Rectal smooth muscle tissue (tissue), 1 donor: ENCODE data around the gene TBC1D2.
"Not testable (repeated sequence)": the region's sequence is repeated elsewhere in the genome, so short reads cannot be mapped to it uniquely, and the experiment has no call there.

Experiments
- H3K27ac ChIP-seq: one replicate; pipeline ENCODE4 v1.7.0; 2013; ENCODE audit warnings: low read depth, low read length, inconsistent platforms
- H3K27me3 ChIP-seq: one replicate; pipeline ENCODE4 v1.7.0; 2013; ENCODE audit warnings: low read length; ENCODE audit not compliant: control insufficient read depth, insufficient read depth
- H3K36me3 ChIP-seq: one replicate; pipeline ENCODE4 v1.7.0; 2013; ENCODE audit warnings: low read length; ENCODE audit not compliant: control insufficient read depth, insufficient read depth
- H3K4me1 ChIP-seq: one replicate; pipeline ENCODE4 v1.7.0; 2013; ENCODE audit warnings: low read length; ENCODE audit not compliant: control insufficient read depth, insufficient read depth
- H3K4me3 ChIP-seq: one replicate; pipeline ENCODE4 v1.7.0; 2013; ENCODE audit warnings: low read length
- H3K9ac ChIP-seq: one replicate; pipeline ENCODE4 v1.7.0; 2013; ENCODE audit warnings: low read length

The TBC1D2 gene

GRCh38 chr9:98269652-98270051, 14.2 kb upstream of the TBC1D2 start:
- H3K4me3 ChIP-seq, H3K9ac ChIP-seq: not testable (repeated sequence)

GRCh38 chr9:98267556-98267955, 12.1 kb upstream of the TBC1D2 start:
- not testable (repeated sequence) for H3K9ac ChIP-seq, H3K27me3 ChIP-seq, H3K4me1 ChIP-seq, H3K36me3 ChIP-seq, H3K27ac ChIP-seq, H3K4me3 ChIP-seq

More at GRCh38 chr9:98269652-98270051, 14.2 kb upstream of the TBC1D2 start:
- H3K4me1 ChIP-seq, H3K27me3 ChIP-seq, H3K27ac ChIP-seq, H3K36me3 ChIP-seq: not testable (repeated sequence)

- H3K9ac ChIP-seq: no peak overlapping the region
- H3K27me3 ChIP-seq: no peaks in the 10 kb centered on the region
- no peak overlapping the region for H3K4me3 ChIP-seq
- H3K4me1 ChIP-seq: no peaks in the 10 kb centered on the region
- no peak overlapping the region for H3K27ac ChIP-seq
- no peaks in the 10 kb centered on the region for H3K36me3 ChIP-seq
Measured at GRCh38 chr9:98264516-98264915, 9.1 kb upstream of the TBC1D2 start.

GRCh38 chr9:98263482-98264357, 8.3 kb upstream of the TBC1D2 start:
- H3K4me3 ChIP-seq: no peak overlapping the region
- no peak overlapping the region for H3K9ac ChIP-seq
- H3K4me1 ChIP-seq: no peaks in the 10 kb centered on the region
- no peaks in the 10 kb centered on the region for H3K27me3 ChIP-seq
- no peak overlapping the region for H3K27ac ChIP-seq
- no peaks in the 10 kb centered on the region for H3K36me3 ChIP-seq

GRCh38 chr9:98263080-98263479, 7.6 kb upstream of the TBC1D2 start:
- no peaks in the 10 kb centered on the region for H3K4me1 ChIP-seq
- H3K9ac ChIP-seq: no peak overlapping the region
- H3K27ac ChIP-seq: no peak overlapping the region
- no peaks in the 10 kb centered on the region for H3K36me3 ChIP-seq
- H3K27me3 ChIP-seq: no peaks in the 10 kb centered on the region
- H3K4me3 ChIP-seq: no peak overlapping the region

- Histone ChIP-seq H3K9ac (no peak overlapping the region), H3K27ac (no peak overlapping the region), H3K36me3 (no peaks in the 10 kb centered on the region)
Measured at GRCh38 chr9:98262056-98262455, 6.6 kb upstream of the TBC1D2 start.

GRCh38 chr9:98260635-98261034, 5.2 kb upstream of the TBC1D2 start:
- Histone ChIP-seq H3K27ac (no peak overlapping the region), H3K36me3 (no peaks in the 10 kb centered on the region), H3K4me1 (no peaks in the 10 kb centered on the region), H3K27me3 (no peaks in the 10 kb centered on the region), H3K4me3 (no peak overlapping the region), H3K9ac (no peak overlapping the region)

More at GRCh38 chr9:98262056-98262455, 6.6 kb upstream of the TBC1D2 start:
- Histone ChIP-seq H3K4me3 (no peak overlapping the region), H3K4me1 (no peaks in the 10 kb centered on the region), H3K27me3 (no peaks in the 10 kb centered on the region)

- Histone ChIP-seq H3K4me1 (peaks cover under 1% of the 10 kb centered on the region), H3K27me3 (no peaks in the 10 kb centered on the region)
Measured at GRCh38 chr9:98259791-98260190, 4.3 kb upstream of the TBC1D2 start.

GRCh38 chr9:98256756-98257155, 1.3 kb upstream of the TBC1D2 start:
- Histone ChIP-seq H3K36me3 (no peaks in the 10 kb centered on the region), H3K4me1 (peaks cover 5% of the 10 kb centered on the region)

More at GRCh38 chr9:98259791-98260190, 4.3 kb upstream of the TBC1D2 start:
- H3K36me3 ChIP-seq: no peaks in the 10 kb centered on the region
- H3K27ac ChIP-seq: no peak overlapping the region
- no peak overlapping the region for H3K4me3 ChIP-seq
- no peak overlapping the region for H3K9ac ChIP-seq

GRCh38 chr9:98255061-98255577, 330 bp downstream of the TBC1D2 start:
- peak overlapping the region; percentile 80 for H3K4me3 ChIP-seq
- peak overlapping the region; percentile 99 for H3K27ac ChIP-seq
- H3K27me3 ChIP-seq: no peaks in the 10 kb centered on the region
- H3K36me3 ChIP-seq: no peaks in the 10 kb centered on the region
- peaks cover 5% of the 10 kb centered on the region for H3K4me1 ChIP-seq
- H3K9ac ChIP-seq: peak overlapping the region; percentile 68

More at GRCh38 chr9:98256756-98257155, 1.3 kb upstream of the TBC1D2 start:
- peak overlapping the region; percentile 80 for H3K4me3 ChIP-seq
- no peaks in the 10 kb centered on the region for H3K27me3 ChIP-seq
- H3K9ac ChIP-seq: peak overlapping the region; percentile 87
- peak overlapping the region; percentile 99 for H3K27ac ChIP-seq

GRCh38 chr9:98254228-98255060, 1.0 kb downstream of the TBC1D2 start:
- no peak overlapping the region for H3K27ac ChIP-seq

GRCh38 chr9:98253565-98253964, 1.9 kb downstream of the TBC1D2 start:
- H3K27me3 ChIP-seq: no peaks in the 10 kb centered on the region
- no peak overlapping the region for H3K27ac ChIP-seq
- H3K9ac ChIP-seq: no peak overlapping the region
- H3K36me3 ChIP-seq: no peaks in the 10 kb centered on the region
- peaks cover 5% of the 10 kb centered on the region for H3K4me1 ChIP-seq
- peak overlapping the region; percentile 35 for H3K4me3 ChIP-seq

More at GRCh38 chr9:98254228-98255060, 1.0 kb downstream of the TBC1D2 start:
- peak overlapping the region; percentile 80 for H3K4me3 ChIP-seq
- peaks cover 5% of the 10 kb centered on the region for H3K4me1 ChIP-seq
- H3K27me3 ChIP-seq: no peaks in the 10 kb centered on the region
- H3K36me3 ChIP-seq: no peaks in the 10 kb centered on the region
- peak overlapping the region; percentile 68 for H3K9ac ChIP-seq
